HepG2 (cell line): ENCODE results near the gene STAP2. TPM values are rescaled to one million over a fixed set of nuclear protein-coding genes. Genes with fewer than 3 reads are reported as not detected.

Source experiments
- ATM ChIP-seq: fragments of 450-650 bp; IDR thresholded peaks from 2 replicates; pipeline ENCODE4 v1.7.1; 2017; ENCODE audit warnings: mild to moderate bottlenecking, borderline replicate concordance
- CEBPG ChIP-seq: IDR thresholded peaks from 2 replicates; pipeline ENCODE4 v1.6.1; 2016
- E2F1 ChIP-seq: sonication (generic); formaldehyde crosslinking; IDR thresholded peaks from 2 replicates; pipeline ENCODE4 v1.5.0; 2020; ENCODE audit warnings: missing genetic modification reagents
- GZF1 ChIP-seq: sonication (generic); formaldehyde crosslinking; IDR thresholded peaks from 2 replicates; pipeline ENCODE4 v1.5.1; 2020; ENCODE audit warnings: mild to moderate bottlenecking, missing genetic modification reagents
- HNF1B ChIP-seq: sonication (generic); formaldehyde crosslinking; IDR thresholded peaks from 2 replicates; pipeline ENCODE4 v1.5.1; 2020; ENCODE audit warnings: mild to moderate bottlenecking, moderate library complexity, missing genetic modification reagents
- HNF4G ChIP-seq, 2 experiments: sonication (generic) in 1 of 2; formaldehyde crosslinking in 1 of 2; IDR thresholded peaks; 2 replicates each; pipeline versions ENCODE4 v1.4.0 to v1.6.1; 2011 to 2020; ENCODE audit warnings: borderline replicate concordance in 2 of 2, low read depth in 2 of 2, mild to moderate bottlenecking in 2 of 2, low read length in 1 of 2, missing genetic modification reagents in 1 of 2, moderate library complexity in 1 of 2
- HOXA5 ChIP-seq: sonication (generic); formaldehyde crosslinking; IDR thresholded peaks from 2 replicates; pipeline ENCODE4 v1.4.0; 2020; ENCODE audit warnings: missing genetic modification reagents
- IKZF1 ChIP-seq: fragments of 450-650 bp; IDR thresholded peaks from 2 replicates; pipeline ENCODE4 v1.7.1; 2016
- MAX ChIP-seq: IDR thresholded peaks from 2 replicates; pipeline ENCODE4 v1.6.1; 2012; ENCODE audit warnings: inconsistent platforms
- MAZ ChIP-seq, 2 experiments: sonication (generic) in 1 of 2; formaldehyde crosslinking in 1 of 2; IDR thresholded peaks; 2 replicates each; pipeline versions ENCODE4 v1.5.0 to v1.6.1; 2012 to 2020; ENCODE audit warnings: low read depth in 2 of 2, mild to moderate bottlenecking in 2 of 2, borderline replicate concordance in 1 of 2, improper control_type of control experiment in 1 of 2, low read length in 1 of 2, missing genetic modification reagents in 1 of 2, moderate library complexity in 1 of 2
- MED1 ChIP-seq: sonication (generic); formaldehyde crosslinking; IDR thresholded peaks from 2 replicates; pipeline ENCODE4 v1.4.0; 2020; ENCODE audit warnings: missing genetic modification reagents
- MIXL1 ChIP-seq: IDR thresholded peaks from 2 replicates; pipeline ENCODE4 v1.6.1; 2016
- NAIF1 ChIP-seq: sonication (generic); formaldehyde crosslinking; IDR thresholded peaks from 2 replicates; pipeline ENCODE4 v1.5.0; 2020; ENCODE audit warnings: mild to moderate bottlenecking, missing genetic modification reagents, borderline replicate concordance
- RARA ChIP-seq: IDR thresholded peaks from 2 replicates; pipeline ENCODE4 v1.6.1; 2016; ENCODE audit warnings: missing genetic modification reagents, missing compliant biosample characterization
- RBM22 ChIP-seq: fragments of 200-400 bp; formaldehyde crosslinking; optimal IDR thresholded peaks from 2 replicates; pipeline ENCODE3; 2017; ENCODE audit warnings: mild to moderate bottlenecking, low read length, moderate library complexity
- SATB2 ChIP-seq: sonication (generic); formaldehyde crosslinking; IDR thresholded peaks from 2 replicates; pipeline ENCODE4 v1.5.0; 2020; ENCODE audit warnings: missing genetic modification reagents
- SIN3A ChIP-seq: IDR thresholded peaks from 2 replicates; pipeline ENCODE4 v1.6.1; 2011; ENCODE audit warnings: low read depth, mild to moderate bottlenecking, control low read depth, low read length, borderline replicate concordance
- SRSF4 ChIP-seq: fragments of 200-400 bp; formaldehyde crosslinking; IDR thresholded peaks from one replicate; pipeline ENCODE4 v1.6.1; 2018; ENCODE audit warnings: mild to moderate bottlenecking, low read depth, low read length, moderate library complexity; ENCODE audit not compliant: poor library complexity, severe bottlenecking
- ZNF674 ChIP-seq: sonication (generic); formaldehyde crosslinking; IDR thresholded peaks from 2 replicates; pipeline ENCODE4 v1.5.0; 2020; ENCODE audit warnings: low read depth, mild to moderate bottlenecking, missing genetic modification reagents
- ZNF816 ChIP-seq: sonication (generic); formaldehyde crosslinking; IDR thresholded peaks from 2 replicates; pipeline ENCODE4 v1.8.0; 2022; ENCODE audit warnings: missing genetic modification reagents, mild to moderate bottlenecking, borderline replicate concordance
- polyA plus RNA-seq, 8 experiments: library from polyadenylated mRNA; depleted of rRNA in 3 of 8; stranded (reverse) in 7 of 8; unstranded in 1 of 8; fragments of >200 nt; fragmentation: Illumina TruSeq in 4 of 8; extraction: Trizol in 4 of 8; gene quantifications; 2 replicates each; pipeline versions ENCODE4 v1.2.1 to v1.2.3, GENCODE V29; 2011 to 2016; ENCODE audit warnings: low read depth in 4 of 8, missing spikeins in 1 of 8, mixed read lengths in 1 of 8; ENCODE audit not compliant: insufficient read depth in 1 of 8
- total RNA-seq, 5 experiments: library from RNA; depleted of rRNA; stranded (reverse); fragments of >200 nt; fragmentation: Illumina TruSeq; extraction: Trizol; gene quantifications; 2 replicates each; pipeline ENCODE4 v1.2.3, GENCODE V29; 2016; ENCODE audit warnings: low read depth in 1 of 5
- TF ChIP-seq, protein P1 (sequence below): sonication (generic); formaldehyde crosslinking; IDR thresholded peaks from 2 replicates; pipeline ENCODE4 v1.5.0; 2020; ENCODE audit warnings: mild to moderate bottlenecking, missing genetic modification reagents, borderline replicate concordance
- TF ChIP-seq, protein P2 (sequence below): sonication (generic); formaldehyde crosslinking; IDR thresholded peaks from 2 replicates; pipeline ENCODE4 v1.8.0; 2022; ENCODE audit warnings: missing genetic modification reagents, low read depth, mild to moderate bottlenecking, borderline replicate concordance

STAP2 gene
- total and polyA plus RNA-seq, 2 of the 13 experiments (the other 11 are each of a cell fraction or from before 2014, with no cell fraction given): 39.0 to 43.7 TPM

DNA sequence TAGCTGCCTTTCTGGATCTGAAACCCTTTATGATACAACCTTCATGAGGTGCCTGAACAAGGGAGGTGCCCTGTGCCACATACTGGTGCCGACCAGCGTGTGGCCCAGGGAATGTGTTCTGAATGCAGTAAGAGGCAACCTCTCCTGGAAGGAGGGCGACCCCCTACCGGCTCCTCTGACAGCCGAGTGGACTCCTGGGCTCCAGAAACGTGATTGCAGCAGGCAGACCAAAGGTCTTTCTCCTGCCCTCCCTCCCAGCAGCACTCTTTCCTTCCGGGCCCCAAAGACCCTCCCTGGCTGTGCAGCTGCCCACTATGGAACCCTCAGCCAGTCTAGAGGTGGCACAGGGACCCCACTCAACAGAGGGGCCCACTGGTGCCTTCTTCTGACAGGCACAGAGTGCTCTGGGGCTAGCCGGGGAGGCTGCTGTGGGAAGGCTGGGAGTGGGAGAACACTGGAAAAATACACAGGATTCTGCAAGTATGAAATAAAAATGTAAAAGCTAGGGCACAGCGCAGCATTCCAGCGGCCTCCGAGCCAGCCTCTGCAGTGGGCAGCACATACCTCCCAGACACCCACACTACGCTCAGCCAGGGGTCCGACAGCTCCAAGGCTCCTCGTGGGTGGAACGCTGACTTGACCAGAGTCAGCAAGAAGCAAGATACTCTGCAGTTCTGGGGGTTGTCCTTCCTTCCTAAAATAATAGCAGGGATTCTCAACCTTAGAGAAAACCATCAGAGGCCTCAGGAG, 46.8 kb upstream of the STAP2 start (continued):
- TF ChIP-seq, protein P1, sequence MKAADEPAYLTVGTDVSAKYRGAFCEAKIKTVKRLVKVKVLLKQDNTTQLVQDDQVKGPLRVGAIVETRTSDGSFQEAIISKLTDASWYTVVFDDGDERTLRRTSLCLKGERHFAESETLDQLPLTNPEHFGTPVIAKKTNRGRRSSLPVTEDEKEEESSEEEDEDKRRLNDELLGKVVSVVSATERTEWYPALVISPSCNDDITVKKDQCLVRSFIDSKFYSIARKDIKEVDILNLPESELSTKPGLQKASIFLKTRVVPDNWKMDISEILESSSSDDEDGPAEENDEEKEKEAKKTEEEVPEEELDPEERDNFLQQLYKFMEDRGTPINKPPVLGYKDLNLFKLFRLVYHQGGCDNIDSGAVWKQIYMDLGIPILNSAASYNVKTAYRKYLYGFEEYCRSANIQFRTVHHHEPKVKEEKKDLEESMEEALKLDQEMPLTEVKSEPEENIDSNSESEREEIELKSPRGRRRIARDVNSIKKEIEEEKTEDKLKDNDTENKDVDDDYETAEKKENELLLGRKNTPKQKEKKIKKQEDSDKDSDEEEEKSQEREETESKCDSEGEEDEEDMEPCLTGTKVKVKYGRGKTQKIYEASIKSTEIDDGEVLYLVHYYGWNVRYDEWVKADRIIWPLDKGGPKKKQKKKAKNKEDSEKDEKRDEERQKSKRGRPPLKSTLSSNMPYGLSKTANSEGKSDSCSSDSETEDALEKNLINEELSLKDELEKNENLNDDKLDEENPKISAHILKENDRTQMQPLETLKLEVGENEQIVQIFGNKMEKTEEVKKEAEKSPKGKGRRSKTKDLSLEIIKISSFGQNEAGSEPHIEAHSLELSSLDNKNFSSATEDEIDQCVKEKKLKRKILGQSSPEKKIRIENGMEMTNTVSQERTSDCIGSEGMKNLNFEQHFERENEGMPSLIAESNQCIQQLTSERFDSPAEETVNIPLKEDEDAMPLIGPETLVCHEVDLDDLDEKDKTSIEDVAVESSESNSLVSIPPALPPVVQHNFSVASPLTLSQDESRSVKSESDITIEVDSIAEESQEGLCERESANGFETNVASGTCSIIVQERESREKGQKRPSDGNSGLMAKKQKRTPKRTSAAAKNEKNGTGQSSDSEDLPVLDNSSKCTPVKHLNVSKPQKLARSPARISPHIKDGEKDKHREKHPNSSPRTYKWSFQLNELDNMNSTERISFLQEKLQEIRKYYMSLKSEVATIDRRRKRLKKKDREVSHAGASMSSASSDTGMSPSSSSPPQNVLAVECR (CRISPR knock-in tag): peak; percentile 61; the same call in 1 of the 2 replicates
- TF ChIP-seq HOXA5 (CRISPR knock-in tag) (no peak), ATM (no peak), NAIF1 (CRISPR knock-in tag) (no peak), SRSF4 (no peak), MIXL1 (no peak), IKZF1 (no peak), HNF1B (CRISPR knock-in tag) (no peak), GZF1 (CRISPR knock-in tag) (no peak), ZNF674 (CRISPR knock-in tag) (no peak), HNF4G (IDR thresholded peaks at IDR 0.05; ENCODE audit: borderline replicate concordance, low read depth, low read length) (peak; percentile 82), HNF4G (CRISPR knock-in tag; IDR thresholded peaks at IDR 0.05; ENCODE audit: borderline replicate concordance, low read depth) (peak; percentile 52; the same call in 1 of the 2 replicates), RBM22 (no peak), MAZ (IDR thresholded peaks at IDR 0.05; ENCODE audit: borderline replicate concordance, low read depth, low read length) (no peak), MAZ (CRISPR knock-in tag; IDR thresholded peaks at IDR 0.05; ENCODE audit: low read depth) (0 out of 2 replicates have a peak, but pooled peaks have one; percentile 40), CEBPG (CRISPR knock-in tag) (peak; percentile 47; the same call in 1 of the 2 replicates), E2F1 (CRISPR knock-in tag) (no peak), ZNF816 (CRISPR knock-in tag) (no peak), RARA (CRISPR knock-in tag) (no peak), SIN3A (no peak), SATB2 (no peak), MED1 (CRISPR knock-in tag) (peak; percentile 51; the same call in 1 of the 2 replicates), MAX (no peak)
- TF ChIP-seq, protein P2, sequence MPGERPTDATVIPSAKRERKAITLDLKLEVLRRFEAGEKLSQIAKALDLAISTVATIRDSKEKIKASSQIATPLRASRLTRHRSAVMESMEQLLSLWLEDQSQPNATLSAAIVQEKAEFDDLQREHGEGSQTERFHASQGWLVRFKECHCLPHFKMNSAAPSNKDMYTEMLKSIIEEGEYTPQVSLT (CRISPR knock-in tag): no peak
